ENCODE measurements around the gene FOXP1. TPM values are rescaled to one million over a fixed set of nuclear protein-coding genes. Genes with fewer than 3 reads are reported as not detected.

Gene FOXP1
- total and polyA plus RNA-seq, 8 donors = 13.4 to 74.1 (median 44.1) TPM

DNA sequence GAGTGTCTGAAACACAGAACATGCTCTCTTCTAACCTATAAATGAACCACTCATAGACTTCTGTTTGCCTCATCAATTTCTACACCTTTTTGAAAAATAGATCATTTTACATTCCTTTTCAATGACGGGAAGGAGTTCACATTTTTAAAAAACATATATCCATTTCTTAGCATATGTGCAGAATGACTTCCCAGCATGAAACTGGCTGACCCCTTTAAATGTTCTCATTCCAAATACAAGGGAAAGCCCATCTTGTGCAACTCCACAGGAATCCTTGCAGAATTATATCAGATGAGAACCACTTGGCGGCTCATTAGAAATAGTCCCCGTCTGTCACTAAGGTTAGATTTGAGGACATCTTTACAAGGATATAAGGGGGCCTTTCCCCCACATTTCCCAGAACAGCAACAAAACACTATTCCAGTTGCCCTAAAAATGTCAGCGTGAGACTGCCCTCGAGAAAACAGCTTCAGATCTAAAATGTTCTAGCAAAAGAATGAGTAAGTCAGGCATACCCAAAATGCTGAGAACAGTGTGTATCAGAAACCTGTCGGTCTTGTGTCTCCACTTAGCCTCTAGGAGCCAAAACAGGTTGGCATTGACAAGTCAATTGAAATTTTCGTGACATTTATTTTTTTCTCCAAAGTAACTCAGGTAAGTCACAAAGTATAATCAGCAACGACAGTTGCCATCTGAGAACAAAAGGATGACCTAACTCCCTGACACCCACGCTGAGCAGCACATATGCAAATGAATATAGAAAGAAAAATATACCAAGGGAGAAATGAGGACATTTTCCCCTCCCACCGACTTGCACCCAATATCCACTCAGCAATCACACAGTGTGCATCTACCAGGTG is 63.1 kb downstream of the FOXP1 start:
- no peak for FAIRE-seq
- Histone ChIP-seq H3K9me3 (no peaks in the 10 kb centered on the region), H3K36me3 (no peaks in the 10 kb centered on the region), H3K4me3 (no peak overlapping the region), H3K27ac (no peak overlapping the region), H3K4me1 (peaks cover 0 to 5% (median 0%) of the 10 kb centered on the region in 3 donors), H3K27me3 (no peaks in the 10 kb centered on the region)
- intact Hi-C loops (cut with DNase I) = no loop called here
- TF ChIP-seq, protein P1, sequence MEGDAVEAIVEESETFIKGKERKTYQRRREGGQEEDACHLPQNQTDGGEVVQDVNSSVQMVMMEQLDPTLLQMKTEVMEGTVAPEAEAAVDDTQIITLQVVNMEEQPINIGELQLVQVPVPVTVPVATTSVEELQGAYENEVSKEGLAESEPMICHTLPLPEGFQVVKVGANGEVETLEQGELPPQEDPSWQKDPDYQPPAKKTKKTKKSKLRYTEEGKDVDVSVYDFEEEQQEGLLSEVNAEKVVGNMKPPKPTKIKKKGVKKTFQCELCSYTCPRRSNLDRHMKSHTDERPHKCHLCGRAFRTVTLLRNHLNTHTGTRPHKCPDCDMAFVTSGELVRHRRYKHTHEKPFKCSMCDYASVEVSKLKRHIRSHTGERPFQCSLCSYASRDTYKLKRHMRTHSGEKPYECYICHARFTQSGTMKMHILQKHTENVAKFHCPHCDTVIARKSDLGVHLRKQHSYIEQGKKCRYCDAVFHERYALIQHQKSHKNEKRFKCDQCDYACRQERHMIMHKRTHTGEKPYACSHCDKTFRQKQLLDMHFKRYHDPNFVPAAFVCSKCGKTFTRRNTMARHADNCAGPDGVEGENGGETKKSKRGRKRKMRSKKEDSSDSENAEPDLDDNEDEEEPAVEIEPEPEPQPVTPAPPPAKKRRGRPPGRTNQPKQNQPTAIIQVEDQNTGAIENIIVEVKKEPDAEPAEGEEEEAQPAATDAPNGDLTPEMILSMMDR (IDR thresholded peaks at IDR 0.05) = no peak
- WGBS, 2 donors = 83 to 86% methylated on average over 10 of the region's 10 CpGs
- ATAC-seq = no peak
- DNase-seq = no peak

DNA sequence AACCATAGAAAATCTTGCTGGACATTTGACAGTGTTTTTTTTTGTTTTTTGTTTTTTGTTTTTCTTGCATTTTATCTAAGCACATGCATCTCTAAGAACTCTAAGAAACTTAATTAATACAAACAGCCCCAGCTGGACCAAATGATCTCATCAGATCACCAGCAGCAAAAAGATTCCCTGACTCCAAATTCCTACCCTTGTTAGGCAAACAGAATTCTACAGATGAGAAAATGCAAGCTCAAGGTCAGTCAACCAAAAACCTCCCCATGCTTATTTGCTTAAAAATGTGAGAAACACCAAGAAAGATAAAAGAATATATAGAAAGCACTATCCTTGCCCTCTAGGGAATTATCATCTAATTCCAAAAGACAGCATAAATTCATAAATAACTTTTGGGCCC is 65.4 kb downstream of the FOXP1 start:
- no peaks in the 10 kb centered on the region for H3K36me3 ChIP-seq
- H3K4me1 ChIP-seq = peaks cover 0 to 5% (median 0%) of the 10 kb centered on the region in 3 donors
- TF ChIP-seq, protein P1 (IDR thresholded peaks at IDR 0.05) = no peak
- no peak overlapping the region for H3K4me3 ChIP-seq
- FAIRE-seq (no peak), ATAC-seq (no peak), DNase-seq (no peak)
- no peaks in the 10 kb centered on the region for H3K9me3 ChIP-seq
- no peak overlapping the region for H3K27ac ChIP-seq
- H3K27me3 ChIP-seq = no peaks in the 10 kb centered on the region
- intact Hi-C loops (cut with DNase I) = no loop called here

DNA sequence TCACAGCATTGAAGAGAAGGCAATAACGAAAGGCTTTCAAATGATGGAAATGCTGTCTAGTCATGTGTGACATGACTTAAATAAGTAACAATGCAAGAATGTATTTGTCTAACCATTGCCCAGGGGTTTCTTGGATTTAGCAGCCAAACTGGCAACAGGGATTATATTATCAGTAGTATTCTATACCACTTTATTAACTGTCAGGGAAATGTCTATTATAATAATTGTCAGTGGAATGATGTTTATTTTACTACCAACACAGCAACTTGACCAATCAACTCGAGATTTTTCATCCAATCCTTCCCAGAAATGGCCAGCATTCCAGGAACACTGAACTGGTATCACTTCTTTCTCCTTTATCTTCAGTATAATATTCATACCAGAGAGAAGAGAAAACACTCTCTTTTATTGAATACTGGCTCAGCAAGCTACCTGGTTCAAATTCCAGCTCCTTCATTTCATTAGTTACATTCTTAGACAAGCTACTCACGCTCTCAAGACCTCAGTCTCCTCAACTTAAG is 66.2 kb downstream of the FOXP1 start:
- DNase-seq (no peak), FAIRE-seq (no peak), ATAC-seq (no peak)
- Histone ChIP-seq H3K4me3 (no peak overlapping the region), H3K27me3 (no peaks in the 10 kb centered on the region), H3K27ac (no peak overlapping the region), H3K9me3 (no peaks in the 10 kb centered on the region), H3K36me3 (no peaks in the 10 kb centered on the region), H3K4me1 (peaks cover 0 to 5% (median 0%) of the 10 kb centered on the region in 3 donors)
- 82 to 87% methylated on average over 3 of the region's 3 CpGs for WGBS, 2 donors
- intact Hi-C loops (cut with DNase I) = no loop called here
- TF ChIP-seq, protein P1 (IDR thresholded peaks at IDR 0.05) = no peak

DNA sequence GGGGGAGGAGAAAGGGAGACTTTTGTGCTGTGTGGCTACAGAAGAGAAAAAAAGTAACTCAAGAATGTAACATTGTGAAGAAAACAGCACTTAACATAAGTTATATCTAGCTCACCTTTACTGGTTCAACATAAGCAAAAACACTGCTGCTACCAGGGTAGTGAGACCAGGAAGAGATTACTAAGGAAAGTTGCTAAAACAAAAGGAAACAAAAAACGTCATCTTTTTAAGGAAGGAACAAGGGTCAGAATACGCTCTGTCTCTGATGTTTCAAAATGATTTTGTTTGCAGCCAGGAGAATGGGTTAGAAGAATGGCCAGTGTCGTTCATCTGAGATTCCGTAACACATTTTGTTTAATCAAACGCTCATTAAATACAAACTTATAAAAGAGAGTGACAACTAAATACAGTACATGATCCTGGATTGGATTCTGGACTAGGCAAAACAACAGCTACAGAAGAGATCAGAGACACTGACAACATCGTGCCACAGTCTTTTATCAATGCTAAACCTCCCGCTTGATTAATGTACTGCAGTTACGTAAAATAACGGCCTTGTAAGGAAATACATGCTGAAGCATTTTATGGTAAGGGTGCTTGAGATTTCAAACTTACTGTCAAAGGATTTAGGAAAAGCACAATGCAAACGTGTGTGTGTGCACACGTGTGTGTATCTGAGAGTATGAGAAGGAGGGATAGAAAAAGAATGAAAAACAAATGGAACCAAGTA is 67.7 kb downstream of the FOXP1 start:
- ATAC-seq (peak in 3 of 4 donors; percentile 21 to 59 (median 21)), FAIRE-seq (peak; percentile 69), DNase-seq (no peak)
- TF ChIP-seq, protein P1 (IDR thresholded peaks at IDR 0.05) = no peak
- Histone ChIP-seq H3K36me3 (no peaks in the 10 kb centered on the region), H3K4me1 (peaks cover 0 to 13% (median 4%) of the 10 kb centered on the region in 3 donors), H3K27me3 (no peaks in the 10 kb centered on the region), H3K9me3 (no peaks in the 10 kb centered on the region), H3K4me3 (no peak overlapping the region), H3K27ac (no peak overlapping the region)
- intact Hi-C loops (cut with DNase I) = no loop called here
- 75 to 78% methylated on average over 11 of the region's 11 CpGs for WGBS, 2 donors
